ENCODE measurements around the gene ZNF536. TPM values are rescaled to one million over a fixed set of nuclear protein-coding genes. Genes with fewer than 3 reads are reported as not detected.
A peak's percentile ranks its signal among the peaks of the same experiment; 100 is the strongest.

Gene ZNF536
- total and polyA plus RNA-seq, 2 donors (not counting 1 experiment from before 2014, with no cell fraction given): 0.50 TPM; not detected in 1

DNA sequence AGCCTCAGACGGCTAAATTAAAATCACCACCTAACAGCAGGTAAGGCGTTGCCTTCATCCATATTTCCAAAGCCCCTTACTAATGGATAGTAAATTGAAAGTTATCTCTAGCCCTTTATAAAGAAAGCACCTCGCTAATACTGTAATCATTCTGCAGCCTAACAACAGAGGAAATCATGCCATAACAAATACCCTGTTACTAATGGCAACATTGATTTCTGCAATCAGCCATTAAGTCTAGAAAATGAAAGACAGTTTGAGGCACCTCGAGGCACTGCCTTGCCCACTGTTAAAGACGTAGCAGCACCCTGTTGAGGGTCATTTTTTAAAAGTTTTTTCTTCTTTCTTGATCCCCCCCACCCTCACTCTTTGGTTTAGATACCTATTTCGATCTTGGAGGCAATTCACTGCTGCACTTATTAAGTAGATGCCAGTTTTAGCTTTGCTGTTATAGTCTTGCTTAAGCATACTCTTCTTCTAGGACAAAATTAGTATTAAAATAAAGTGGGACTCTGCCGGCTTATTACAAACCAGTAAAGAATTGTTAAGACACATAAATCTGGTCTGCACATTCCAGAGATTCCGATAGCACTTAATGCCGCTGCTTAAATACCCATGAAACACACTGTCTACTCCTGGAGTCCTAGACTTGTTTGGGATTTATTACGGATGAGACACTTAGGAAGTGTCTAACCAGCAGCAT lies 74.8 kb downstream of the ZNF536 start:
- Histone ChIP-seq H3K79me2 (ENCODE audit: control insufficient read depth, insufficient read depth, low read length) (no peaks in the 10 kb centered on the region), H3K27me3 (ENCODE audit: control insufficient read depth, insufficient read depth, low read length) (no peaks in the 10 kb centered on the region), H3K36me3 (ENCODE audit: control insufficient read depth, insufficient read depth, low read length) (no peaks in the 10 kb centered on the region), H2AFZ (ENCODE audit: low read length) (no peak overlapping the region), H3K4me1 (ENCODE audit: control insufficient read depth, extremely low read depth, insufficient read depth, low read length) (no peaks in the 10 kb centered on the region), H3K4me2 (ENCODE audit: extremely low read depth, insufficient read depth, low read length) (no peak overlapping the region), H3K9me3 (ENCODE audit: control insufficient read depth, insufficient read depth, low read depth, low read length) (no peaks in the 10 kb centered on the region), H3K27ac (ENCODE audit: insufficient read depth, low read length) (no peak overlapping the region), H3K9ac (ENCODE audit: insufficient read depth, low read length) (no peak overlapping the region), H4K20me1 (ENCODE audit: control insufficient read depth, extremely low read depth, insufficient read depth, low read length) (no peaks in the 10 kb centered on the region), H3K4me3 (replicated peaks in 1 of 4; ENCODE audit: control extremely low read depth in 1 of 4, insufficient read depth in 1 of 4, low read depth in 3 of 4, low read length in 4 of 4) (no peak overlapping the region)
- DNase-seq (ENCODE audit: low read depth in 2 of 2): peak in 1 of 2 donors; percentile 15
- TF ChIP-seq EZH2 (IDR thresholded peaks at IDR 0.05; ENCODE audit: low read length, missing control alignments): no peak
- TF ChIP-seq, protein P1, sequence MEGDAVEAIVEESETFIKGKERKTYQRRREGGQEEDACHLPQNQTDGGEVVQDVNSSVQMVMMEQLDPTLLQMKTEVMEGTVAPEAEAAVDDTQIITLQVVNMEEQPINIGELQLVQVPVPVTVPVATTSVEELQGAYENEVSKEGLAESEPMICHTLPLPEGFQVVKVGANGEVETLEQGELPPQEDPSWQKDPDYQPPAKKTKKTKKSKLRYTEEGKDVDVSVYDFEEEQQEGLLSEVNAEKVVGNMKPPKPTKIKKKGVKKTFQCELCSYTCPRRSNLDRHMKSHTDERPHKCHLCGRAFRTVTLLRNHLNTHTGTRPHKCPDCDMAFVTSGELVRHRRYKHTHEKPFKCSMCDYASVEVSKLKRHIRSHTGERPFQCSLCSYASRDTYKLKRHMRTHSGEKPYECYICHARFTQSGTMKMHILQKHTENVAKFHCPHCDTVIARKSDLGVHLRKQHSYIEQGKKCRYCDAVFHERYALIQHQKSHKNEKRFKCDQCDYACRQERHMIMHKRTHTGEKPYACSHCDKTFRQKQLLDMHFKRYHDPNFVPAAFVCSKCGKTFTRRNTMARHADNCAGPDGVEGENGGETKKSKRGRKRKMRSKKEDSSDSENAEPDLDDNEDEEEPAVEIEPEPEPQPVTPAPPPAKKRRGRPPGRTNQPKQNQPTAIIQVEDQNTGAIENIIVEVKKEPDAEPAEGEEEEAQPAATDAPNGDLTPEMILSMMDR (conservative IDR thresholded peaks at IDR 0.05 in 1 of 2, IDR thresholded peaks at IDR 0.05 in 1 of 2; ENCODE audit: low read depth in 1 of 2, low read length in 2 of 2): no peak

DNA sequence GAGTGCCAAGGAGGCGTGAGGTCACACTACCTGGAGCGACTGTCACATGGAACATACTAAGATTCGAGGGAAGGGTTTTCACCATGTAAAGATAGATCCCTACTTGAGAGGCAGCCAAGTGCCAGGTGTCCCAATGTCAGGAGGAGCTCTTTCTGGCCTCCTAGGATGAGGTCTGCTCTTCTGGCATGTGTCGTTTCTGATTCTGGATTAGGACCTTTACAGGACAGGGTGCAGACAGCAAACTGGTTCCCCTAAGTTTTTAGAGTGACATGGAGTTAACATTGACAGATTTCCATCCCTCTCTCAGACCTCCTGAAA lies 75.3 kb downstream of the ZNF536 start:
- no peaks in the 10 kb centered on the region for H3K27me3 ChIP-seq (ENCODE audit: control insufficient read depth, insufficient read depth, low read length)
- H3K4me2 ChIP-seq (ENCODE audit: extremely low read depth, insufficient read depth, low read length): no peak overlapping the region
- no peak for TF ChIP-seq EZH2 (IDR thresholded peaks at IDR 0.05; ENCODE audit: low read length, missing control alignments)
- TF ChIP-seq, protein P1 (conservative IDR thresholded peaks at IDR 0.05 in 1 of 2, IDR thresholded peaks at IDR 0.05 in 1 of 2; ENCODE audit: low read depth in 1 of 2, low read length in 2 of 2): no peak
- no peaks in the 10 kb centered on the region for H3K9me3 ChIP-seq (ENCODE audit: control insufficient read depth, insufficient read depth, low read depth, low read length)
- H3K36me3 ChIP-seq (ENCODE audit: control insufficient read depth, insufficient read depth, low read length): no peaks in the 10 kb centered on the region
- no peak overlapping the region for H3K4me3 ChIP-seq (replicated peaks in 1 of 4; ENCODE audit: control extremely low read depth in 1 of 4, insufficient read depth in 1 of 4, low read depth in 3 of 4, low read length in 4 of 4)
- no peaks in the 10 kb centered on the region for H3K4me1 ChIP-seq (ENCODE audit: control insufficient read depth, extremely low read depth, insufficient read depth, low read length)
- no peaks in the 10 kb centered on the region for H4K20me1 ChIP-seq (ENCODE audit: control insufficient read depth, extremely low read depth, insufficient read depth, low read length)
- no peaks in the 10 kb centered on the region for H3K79me2 ChIP-seq (ENCODE audit: control insufficient read depth, insufficient read depth, low read length)
- H2AFZ ChIP-seq (ENCODE audit: low read length): no peak overlapping the region
- no peak for DNase-seq (ENCODE audit: low read depth in 2 of 2)
- H3K9ac ChIP-seq (ENCODE audit: insufficient read depth, low read length): no peak overlapping the region
- no peak overlapping the region for H3K27ac ChIP-seq (ENCODE audit: insufficient read depth, low read length)

DNA sequence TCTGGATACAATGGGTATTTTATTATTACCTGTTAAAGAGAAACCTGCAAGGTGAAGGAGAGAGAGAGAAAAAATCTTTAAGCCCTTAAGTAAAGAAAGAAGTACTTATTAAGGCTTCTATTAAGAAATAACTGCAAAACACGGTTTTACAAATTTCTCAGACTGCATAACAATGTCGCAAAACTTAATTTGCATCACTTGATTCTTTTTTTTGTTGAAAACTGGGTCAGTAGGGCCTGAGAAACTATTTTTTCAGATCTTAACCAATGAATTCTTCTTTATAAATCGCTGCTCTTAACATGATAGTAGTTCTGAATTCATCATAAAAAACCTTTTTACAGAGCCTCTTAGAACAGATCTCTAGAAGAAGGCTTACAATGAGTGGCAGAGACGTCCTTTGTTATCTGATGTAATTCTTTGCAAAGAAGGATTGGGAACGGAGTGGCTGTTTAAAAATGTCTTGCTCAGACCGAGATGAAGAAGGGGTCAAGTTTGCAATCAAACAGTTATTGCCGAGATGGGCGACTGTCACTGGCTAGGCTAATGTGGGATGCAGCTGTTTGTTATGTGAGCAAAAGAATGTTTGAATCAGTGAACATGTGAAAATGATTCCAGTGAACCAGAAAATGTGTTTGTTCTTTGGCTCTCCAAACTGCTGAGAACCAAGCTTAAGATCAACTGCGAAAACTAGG lies 76.3 kb downstream of the ZNF536 start:
- no peak overlapping the region for H3K4me3 ChIP-seq (replicated peaks in 1 of 4; ENCODE audit: control extremely low read depth in 1 of 4, insufficient read depth in 1 of 4, low read depth in 3 of 4, low read length in 4 of 4)
- no peaks in the 10 kb centered on the region for H3K9me3 ChIP-seq (ENCODE audit: control insufficient read depth, insufficient read depth, low read depth, low read length)
- no peak for DNase-seq (ENCODE audit: low read depth in 2 of 2)

More for the DNA sequence above, 76.3 kb downstream of the ZNF536 start:
- Histone ChIP-seq H2AFZ (ENCODE audit: low read length) (no peak overlapping the region), H3K79me2 (ENCODE audit: control insufficient read depth, insufficient read depth, low read length) (no peaks in the 10 kb centered on the region), H3K27ac (ENCODE audit: insufficient read depth, low read length) (no peak overlapping the region), H3K27me3 (ENCODE audit: control insufficient read depth, insufficient read depth, low read length) (no peaks in the 10 kb centered on the region), H3K36me3 (ENCODE audit: control insufficient read depth, insufficient read depth, low read length) (no peaks in the 10 kb centered on the region), H4K20me1 (ENCODE audit: control insufficient read depth, extremely low read depth, insufficient read depth, low read length) (no peaks in the 10 kb centered on the region), H3K4me1 (ENCODE audit: control insufficient read depth, extremely low read depth, insufficient read depth, low read length) (no peaks in the 10 kb centered on the region), H3K4me2 (ENCODE audit: extremely low read depth, insufficient read depth, low read length) (no peak overlapping the region), H3K9ac (ENCODE audit: insufficient read depth, low read length) (no peak overlapping the region)
- TF ChIP-seq EZH2 (IDR thresholded peaks at IDR 0.05; ENCODE audit: low read length, missing control alignments): no peak
- TF ChIP-seq, protein P1 (conservative IDR thresholded peaks at IDR 0.05 in 1 of 2, IDR thresholded peaks at IDR 0.05 in 1 of 2; ENCODE audit: low read depth in 1 of 2, low read length in 2 of 2): no peak
